GM21619 (cell line): ENCODE data around the gene RBMS1.

Experiments
- ATAC-seq: cut with Tn5 transposase; IDR thresholded peaks from one replicate; pipeline ENCODE4 v1.9.1; 2021; ENCODE audit not compliant: unreplicated experiment

RBMS1 gene

GRCh38 chr2:160337728-160338127 is 155.9 kb downstream of the RBMS1 start:
- no peak for ATAC-seq

DNA sequence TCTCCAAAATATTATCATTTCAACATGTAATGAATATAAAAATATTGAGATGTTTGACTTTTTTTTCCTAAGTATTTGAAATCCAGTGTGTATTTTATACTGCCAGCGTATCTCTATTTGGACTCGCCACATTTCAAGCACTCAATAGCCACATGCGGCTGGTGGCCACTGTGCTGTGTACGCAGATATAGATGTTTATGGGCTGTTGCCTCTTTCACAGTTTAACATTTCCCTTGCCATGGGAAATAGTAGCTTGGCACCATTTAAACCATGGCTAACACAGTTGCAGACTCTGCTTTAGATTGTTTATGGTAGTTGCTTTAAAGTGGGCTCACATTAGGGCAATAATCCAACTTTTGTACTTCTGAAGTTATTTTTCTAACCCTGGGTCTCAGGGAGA is 157.0 kb downstream of the RBMS1 start:
- no peak for ATAC-seq

- ATAC-seq, result no peak
These were observed 157.5 kb downstream of the RBMS1 start for GRCh38 chr2:160336105-160336504.

DNA sequence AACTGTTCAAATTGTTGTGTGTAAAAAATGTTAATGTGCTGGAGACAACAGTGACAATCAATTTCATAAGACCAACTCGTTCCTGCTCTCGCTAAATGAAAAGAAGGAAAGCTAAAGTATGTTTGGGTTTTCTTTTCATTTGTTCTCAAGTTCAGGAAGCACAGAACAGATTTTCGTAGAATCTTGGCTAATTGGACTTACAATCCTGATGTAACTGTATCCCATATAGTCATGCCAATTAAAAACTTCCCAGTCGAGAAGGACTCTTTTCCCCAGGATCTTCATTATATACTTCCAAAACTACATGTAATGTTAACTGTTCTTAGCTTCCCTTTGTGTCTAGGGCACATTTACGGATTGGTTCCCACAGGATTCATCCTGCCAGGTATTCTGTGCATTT is 158.2 kb downstream of the RBMS1 start:
- ATAC-seq, result no peak

GRCh38 chr2:160334028-160334741 is 159.4 kb downstream of the RBMS1 start:
- ATAC-seq, result no peak

GRCh38 chr2:160333324-160334027 is 160.1 kb downstream of the RBMS1 start:
- ATAC-seq, result no peak

- no peak for ATAC-seq
These were observed 161.3 kb downstream of the RBMS1 start for GRCh38 chr2:160332318-160332717.

- no peak for ATAC-seq
These were observed 162.2 kb downstream of the RBMS1 start for GRCh38 chr2:160331258-160332025.

GRCh38 chr2:160328811-160329527 is 164.6 kb downstream of the RBMS1 start:
- ATAC-seq, result no peak

DNA sequence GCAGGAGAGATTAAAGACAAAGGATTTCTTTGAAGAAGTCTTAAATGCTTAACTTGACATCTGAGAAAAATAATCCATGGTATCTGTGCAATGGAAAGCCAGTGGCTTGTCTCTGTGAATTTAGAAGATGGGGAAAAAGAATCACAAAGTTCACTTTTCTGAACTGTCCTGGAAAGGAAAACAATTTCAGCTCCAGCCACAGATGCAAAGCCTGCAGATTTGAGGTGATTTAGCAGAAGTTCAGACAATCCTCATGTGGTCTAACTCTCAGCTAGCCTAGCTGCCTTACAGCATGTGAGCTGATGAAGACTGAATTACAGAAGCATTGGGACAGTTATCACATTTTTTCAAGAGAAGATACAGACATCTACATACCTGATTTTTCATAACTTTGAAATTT is 166.8 kb downstream of the RBMS1 start:
- no peak for ATAC-seq

DNA sequence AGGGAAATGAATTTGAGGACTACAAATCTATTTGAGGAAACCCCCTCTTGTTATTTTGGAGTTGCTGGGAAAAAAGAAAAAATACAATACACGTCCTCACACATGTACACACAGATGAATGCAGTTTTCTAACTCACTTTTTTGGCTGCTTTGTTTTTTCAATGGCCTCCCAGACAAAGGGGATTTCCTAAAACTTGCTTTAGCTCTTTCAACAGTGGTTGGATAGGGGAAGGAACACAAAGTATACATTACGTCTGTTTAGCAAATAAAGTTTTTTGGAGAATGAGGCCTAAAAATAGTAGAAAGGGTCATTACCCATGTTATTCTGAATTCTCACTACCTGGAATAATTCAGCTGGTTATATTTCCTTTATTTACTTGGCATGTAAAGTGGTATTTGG is 168.2 kb downstream of the RBMS1 start:
- no peak for ATAC-seq

DNA sequence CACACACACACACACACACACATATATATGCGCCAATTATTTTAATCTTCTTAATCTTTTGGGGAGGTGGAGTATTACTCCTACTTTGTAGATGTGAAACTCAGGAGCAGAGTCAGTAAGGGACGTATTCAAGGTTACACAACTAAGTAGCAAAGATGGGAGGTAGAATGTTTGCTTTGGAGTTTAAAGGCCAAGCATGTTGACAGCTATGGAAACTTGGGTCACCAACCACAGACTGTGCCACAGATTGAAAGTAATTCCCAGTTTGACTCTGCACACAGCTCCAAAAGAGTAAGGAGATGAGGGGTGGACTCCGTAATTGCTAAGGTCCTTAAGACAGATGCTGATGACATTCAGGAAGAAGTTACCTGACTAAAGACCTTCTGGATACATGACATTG is 168.7 kb downstream of the RBMS1 start:
- ATAC-seq, result no peak

- no peak for ATAC-seq
These were observed 169.3 kb downstream of the RBMS1 start for GRCh38 chr2:160324161-160324800.

GRCh38 chr2:160322320-160322719 is 171.3 kb downstream of the RBMS1 start:
- no peak for ATAC-seq

GRCh38 chr2:160321006-160321405 is 172.6 kb downstream of the RBMS1 start:
- ATAC-seq, result no peak

DNA sequence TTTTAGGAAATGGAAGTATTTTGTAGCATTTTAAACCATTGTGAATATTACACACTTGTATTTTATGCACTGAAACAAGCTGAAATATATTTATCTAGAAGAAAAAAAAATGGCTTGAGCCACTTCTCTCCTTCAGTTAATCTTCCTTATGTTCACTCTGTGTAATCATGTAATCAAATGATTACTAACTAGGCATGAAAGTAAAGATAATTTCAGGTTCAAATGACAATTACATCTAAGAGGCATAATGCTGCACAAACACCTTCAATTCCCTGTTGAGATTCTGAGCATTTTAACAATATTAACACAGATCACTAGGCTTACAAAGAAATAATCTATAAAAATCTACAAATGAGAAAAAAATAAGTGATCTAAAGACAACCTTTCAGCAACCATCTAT is 173.9 kb downstream of the RBMS1 start:
- no peak for ATAC-seq

DNA sequence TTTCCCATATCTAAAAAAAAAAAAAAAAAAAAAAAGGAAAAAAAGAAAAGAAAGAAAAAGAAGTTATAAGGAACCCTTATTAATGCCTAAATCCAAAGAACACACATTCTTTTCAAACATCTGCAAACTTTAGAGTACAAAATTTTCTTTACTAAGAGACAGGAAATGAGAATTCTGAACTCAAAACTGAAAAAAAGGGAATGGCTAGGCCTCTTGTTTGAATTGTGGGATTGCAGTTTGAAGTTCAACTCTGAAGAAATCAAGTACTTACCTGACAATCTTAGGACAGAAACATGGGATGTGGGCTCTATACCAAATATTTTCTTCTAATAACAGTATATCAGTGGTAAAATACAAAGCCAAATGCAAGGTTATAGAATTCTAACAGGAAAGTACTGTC is 175.4 kb downstream of the RBMS1 start:
- ATAC-seq, result no peak

DNA sequence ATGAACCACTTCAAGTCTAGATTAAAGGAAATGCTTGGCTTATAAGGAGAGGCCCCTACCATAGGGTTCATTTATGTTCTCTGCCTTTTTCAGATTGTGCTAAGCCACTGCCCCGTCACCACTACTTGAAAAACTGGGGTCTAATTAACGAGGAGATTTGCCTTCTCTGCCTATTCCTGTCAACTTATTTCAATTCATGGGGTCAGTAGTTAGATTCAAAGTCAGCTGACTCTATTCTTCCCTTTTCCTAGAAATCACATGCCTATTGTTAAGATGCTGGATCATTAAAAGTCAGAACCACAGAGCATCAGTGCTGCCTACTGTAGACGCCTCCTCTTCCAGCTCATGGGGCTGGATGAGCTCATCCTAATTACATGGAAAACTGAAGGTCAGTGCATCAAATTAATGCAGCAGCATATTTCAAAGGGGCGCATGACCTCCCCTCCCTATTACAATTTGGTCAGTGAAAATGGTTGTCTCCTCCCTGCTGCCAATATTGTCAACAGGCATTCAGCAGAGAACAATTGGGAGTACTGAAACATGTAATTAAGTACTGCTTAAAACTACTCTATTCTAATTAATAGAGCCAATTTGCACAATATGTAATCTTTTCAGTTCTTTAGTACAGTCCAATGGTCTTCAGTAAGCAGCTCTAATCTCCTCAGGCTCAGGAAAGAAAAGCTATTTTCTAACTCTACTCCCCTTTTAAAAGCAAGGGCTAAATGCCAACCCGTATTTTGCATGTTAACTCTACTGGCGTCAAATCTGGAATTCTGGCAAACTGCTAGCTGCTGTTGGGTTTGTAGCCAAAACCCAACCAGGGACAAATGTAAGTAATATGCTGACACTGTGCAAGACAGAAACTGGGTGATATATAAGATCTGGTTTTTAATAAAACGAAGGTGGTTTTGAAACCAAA is 176.2 kb downstream of the RBMS1 start:
- ATAC-seq, result no peak

- no peak for ATAC-seq
These were observed 178.3 kb downstream of the RBMS1 start for GRCh38 chr2:160315337-160315736.
